Activated T-cell treated with anti-CD3 and anti-CD28 coated beads, Interleukin-2, amount 50 U/mL, for 1 hour (primary cell): Measurements from ENCODE around the gene TYSND1.
A peak's percentile ranks its signal among the peaks of the same experiment; 100 is the strongest.
"Not testable (repeated sequence)": the region's sequence is repeated elsewhere in the genome, so short reads cannot be mapped to it uniquely, and the experiment has no call there.

Source experiments
- DNase-seq: peaks from one replicate; pipeline ENCODE4 v3.0.0-alpha.2; 2020

The TYSND1 gene, protein sequence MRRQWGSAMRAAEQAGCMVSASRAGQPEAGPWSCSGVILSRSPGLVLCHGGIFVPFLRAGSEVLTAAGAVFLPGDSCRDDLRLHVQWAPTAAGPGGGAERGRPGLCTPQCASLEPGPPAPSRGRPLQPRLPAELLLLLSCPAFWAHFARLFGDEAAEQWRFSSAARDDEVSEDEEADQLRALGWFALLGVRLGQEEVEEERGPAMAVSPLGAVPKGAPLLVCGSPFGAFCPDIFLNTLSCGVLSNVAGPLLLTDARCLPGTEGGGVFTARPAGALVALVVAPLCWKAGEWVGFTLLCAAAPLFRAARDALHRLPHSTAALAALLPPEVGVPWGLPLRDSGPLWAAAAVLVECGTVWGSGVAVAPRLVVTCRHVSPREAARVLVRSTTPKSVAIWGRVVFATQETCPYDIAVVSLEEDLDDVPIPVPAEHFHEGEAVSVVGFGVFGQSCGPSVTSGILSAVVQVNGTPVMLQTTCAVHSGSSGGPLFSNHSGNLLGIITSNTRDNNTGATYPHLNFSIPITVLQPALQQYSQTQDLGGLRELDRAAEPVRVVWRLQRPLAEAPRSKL

DNA sequence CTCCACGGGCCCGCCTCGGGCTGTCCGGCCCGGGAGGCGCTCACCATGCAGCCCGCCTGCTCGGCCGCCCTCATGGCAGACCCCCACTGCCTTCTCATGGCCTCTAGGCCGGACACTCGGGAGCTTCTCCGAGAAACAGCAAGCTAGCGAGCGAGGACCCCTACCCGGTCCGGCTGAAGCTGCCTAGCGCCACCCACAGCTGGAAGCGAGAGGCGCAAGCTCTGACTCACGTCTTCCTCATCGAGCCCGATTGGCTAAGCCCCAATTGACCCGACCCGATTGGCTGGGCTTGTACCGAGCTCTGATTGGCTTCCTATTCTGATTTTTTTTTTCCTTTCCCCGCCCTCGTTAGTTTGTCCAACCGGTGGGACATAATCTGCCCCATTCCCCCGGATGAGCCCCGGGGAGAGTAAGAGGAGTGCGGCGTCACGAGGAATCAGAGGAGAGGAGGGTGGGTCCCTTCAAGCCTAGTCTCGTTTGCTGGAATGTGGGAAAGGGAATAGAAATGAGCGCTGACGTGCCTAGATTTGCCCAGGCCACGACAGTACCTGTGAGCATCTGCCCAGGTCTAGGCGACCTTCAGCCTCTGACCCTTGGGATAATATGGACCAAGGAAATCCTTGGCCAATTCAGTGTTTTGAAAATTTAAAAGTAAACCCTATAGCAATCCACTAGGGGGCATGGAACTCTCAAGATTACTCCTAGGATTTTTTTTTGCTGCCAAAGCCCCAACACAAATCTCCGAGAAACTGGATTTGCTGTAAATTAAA, at the start of gene TYSND1:
TSS of gene TYSND1 (minus strand) at position 212 of the 770 bp plus-strand sequence. CDS start at position 98, 114 bp downstream.
- peak; percentile 89 for DNase-seq

DNA sequence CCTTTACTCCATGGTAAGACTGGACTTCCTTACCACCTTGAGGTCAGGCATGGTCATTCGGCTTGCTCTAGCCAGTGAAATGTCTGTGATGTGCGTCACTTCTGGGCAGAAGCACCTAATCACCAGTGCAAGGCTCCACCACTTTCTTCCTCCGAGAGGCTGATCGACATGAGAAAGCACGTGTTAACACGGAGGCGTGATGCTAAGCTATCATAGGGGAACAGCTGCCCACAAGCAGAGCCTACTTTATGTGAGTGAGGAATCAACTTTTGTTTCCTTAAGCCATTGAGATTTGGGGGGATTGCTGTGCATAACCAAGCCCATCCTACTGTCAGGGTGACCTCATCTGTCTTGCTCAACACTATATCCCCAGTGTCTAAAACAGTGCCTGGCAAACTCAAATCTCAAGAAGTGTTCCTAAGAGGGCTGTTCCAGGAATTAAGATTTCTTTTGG, 46.9 kb upstream of the TYSND1 start:
- no peak for DNase-seq

DNA sequence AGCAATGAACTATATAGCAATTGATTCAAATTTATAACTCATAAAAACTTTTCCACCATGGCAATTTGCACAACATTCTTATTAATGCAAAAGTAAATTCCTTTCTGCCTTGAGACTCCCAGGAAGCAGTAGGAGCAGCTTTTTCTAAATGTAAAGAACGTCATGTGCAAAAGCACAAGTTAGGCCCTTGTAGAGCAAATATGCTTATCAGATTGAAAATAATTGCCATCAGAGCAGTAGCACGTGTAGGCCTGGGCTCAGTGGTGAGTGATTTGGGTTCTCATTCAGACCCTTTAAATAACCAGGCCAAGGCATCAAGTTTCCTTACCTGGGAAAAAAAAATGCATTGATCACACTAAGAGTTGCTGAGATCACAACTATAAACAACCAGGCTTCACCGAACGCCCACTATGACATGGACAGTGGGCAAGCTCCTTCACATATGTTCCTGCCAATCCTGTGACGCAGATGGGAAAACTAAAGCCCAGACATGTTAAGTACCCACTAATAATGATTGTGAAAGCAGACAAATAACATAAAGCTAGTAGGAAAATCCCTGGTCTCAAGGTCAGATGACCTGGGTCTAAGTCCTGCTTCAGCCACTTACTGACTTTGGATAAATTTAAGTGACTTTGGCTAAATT, 45.9 kb upstream of the TYSND1 start:
- DNase-seq, result no peak

DNA sequence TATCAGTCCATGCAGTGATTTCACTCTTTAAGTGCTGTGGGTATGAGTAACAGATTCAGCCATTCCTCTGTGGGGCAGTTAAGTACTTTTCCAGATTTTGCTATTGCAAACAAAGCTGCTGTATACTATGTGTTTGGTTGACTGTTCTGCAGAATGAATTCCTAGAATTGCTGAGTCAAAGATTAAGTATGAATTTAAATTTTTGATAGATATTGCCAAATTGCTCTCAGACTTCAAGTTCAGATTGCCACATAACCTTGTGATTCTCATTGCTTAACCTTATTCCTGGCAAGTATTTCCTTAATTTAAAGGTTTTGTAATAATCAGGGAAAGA, 45.4 kb upstream of the TYSND1 start:
- no peak for DNase-seq

DNA sequence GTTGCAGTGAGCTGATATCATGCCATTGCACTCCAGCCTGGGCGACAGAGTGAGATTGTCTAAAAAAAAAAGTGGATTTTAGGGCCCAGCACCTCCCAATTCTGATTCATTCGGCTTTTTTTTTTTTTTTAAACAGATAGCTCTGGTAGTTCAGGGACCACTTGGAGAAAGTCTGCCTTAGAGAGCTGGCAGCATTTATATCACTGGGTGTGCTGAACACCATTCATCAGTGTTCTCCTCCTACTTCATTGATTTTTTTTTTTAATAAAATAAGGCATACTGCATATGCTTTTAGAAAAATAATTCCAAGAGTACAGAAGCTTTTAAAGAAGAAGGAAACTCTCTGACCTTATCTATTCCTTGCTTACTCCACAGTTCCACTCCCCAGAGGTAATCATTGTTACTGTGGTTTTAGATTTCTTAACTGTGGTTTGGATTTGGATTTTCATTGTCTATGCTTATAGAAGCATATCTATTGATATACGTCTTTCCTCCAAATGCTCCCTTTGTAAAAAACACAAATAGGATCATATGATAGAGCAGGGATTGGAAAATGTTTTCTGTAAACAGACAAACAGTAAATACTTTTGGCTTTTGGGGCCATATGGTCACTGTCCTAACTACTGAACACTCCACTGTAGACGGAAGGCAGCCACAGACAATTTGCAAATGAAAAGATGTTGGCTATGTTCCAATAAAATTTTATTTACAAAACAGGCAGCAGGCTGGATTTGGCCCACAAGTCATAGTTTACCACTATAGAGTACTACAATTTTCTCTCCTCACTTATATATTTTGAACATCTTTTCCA, 44.9 kb upstream of the TYSND1 start:
- DNase-seq, result no peak

DNA sequence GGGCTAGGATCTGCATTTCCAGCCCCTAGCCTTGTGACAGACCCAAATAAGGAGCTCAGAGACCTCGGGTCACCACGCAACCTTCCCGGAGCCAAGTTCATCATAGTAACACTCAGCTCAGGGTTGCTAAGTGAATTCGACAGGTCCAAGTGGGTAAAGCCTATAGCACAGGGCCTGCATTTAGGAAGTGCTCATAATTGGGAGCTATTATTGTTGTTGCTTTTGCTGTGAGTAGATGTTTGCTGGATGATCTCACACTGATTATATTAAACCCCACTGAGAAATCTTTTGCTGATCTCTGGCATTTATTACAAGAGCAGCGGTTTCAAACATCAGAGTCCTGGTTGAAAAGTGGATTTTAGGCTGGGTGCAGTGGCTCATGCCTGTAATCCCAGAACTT, 44.1 kb upstream of the TYSND1 start:
- no peak for DNase-seq

DNA sequence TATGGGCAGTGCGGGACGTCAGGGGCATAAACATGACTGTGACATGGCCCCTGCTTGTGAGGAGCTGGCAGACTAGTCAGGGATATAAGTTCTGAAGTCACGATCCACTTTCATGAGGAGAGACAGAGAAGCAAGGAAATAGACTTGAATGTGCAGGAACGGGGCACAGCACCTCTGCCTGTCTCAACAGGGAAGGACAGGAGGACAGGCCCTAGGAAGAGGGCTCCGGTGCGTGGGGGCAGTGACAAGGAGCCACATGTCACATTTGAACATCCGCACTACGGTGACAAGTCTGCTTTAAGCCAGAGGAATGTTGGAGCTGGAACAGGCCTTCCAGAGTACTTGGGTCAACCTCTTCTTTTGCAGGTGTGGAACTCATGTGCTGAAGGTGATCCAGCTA, 43.6 kb upstream of the TYSND1 start:
- no peak for DNase-seq

DNA sequence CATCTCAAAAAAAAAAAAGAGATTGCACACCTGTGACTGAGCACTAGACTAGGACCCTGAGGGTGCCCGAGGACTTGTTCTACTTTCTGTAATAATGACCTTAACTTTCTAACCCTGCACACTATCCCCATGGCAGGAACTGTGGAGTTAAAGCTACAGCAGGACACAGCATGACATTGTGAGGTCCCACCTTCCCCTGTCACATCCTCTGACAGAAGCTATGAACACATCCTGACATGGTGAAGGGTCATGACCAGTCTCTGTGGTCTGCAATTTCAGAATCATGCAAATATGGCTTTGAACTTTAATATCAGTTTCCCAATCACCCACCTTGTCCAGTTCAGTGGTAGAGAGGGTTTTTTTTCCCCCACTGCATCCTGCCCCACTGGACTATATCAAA, 42.3 kb upstream of the TYSND1 start:
- DNase-seq, result no peak

DNA sequence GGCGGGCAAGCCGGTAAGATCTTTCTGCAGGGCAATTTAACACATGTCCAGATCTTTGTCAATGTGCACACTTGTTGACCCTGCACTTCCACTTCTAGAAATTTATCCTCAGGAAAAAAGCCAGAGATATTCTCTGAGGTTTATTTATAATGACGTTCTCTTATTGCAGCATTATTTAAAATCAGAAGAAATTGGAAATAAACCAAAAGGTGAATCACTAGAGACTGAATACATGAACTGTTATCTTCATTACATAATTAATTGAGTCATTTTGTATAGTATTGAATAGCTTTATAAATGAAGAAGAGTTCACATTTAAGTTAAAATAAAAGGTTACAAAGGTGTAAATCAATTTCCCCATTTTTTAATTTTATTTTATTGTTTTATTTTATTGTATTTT, 40.1 kb upstream of the TYSND1 start:
- no peak for DNase-seq

DNA sequence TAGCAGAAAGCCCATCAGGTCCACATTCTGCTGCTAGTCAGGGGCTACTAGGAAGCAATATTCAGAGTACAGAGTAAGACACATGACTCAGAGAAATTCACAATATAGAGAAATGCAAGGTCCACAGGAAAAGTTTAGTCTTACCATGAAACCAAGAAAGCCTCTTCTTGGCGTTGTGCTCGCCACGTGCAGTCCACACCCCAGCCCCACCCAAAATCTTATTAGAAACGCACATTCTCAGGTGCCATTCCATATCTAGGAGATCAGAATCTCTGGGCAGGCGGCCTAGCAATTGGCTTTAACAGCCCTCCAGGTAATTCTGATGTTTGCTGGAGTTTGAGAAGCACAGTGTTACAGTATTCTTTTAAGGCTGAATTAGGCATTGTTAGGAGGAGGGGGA, 39.6 kb upstream of the TYSND1 start:
- DNase-seq, result no peak

DNA sequence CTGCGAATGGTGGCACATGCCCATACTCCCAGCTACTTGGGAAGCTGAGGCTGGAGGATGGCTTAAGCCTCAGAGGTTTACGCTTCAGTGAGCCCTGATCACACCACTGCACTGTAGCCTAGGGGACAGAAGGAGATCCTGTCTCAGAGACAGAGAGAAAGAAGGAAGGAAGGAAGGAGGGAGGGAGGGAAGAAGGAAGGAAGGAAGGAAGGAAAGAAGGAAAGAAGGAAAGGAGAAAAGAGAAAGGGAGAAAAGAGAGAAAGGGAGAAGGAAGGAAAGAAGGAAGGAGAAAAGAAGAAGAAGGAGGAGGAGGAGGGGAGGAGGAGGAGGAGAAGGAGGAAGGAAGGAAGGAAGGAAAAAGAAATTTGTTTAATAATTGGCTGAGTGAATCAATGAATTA, 36.8 kb upstream of the TYSND1 start:
- DNase-seq, result no peak

DNA sequence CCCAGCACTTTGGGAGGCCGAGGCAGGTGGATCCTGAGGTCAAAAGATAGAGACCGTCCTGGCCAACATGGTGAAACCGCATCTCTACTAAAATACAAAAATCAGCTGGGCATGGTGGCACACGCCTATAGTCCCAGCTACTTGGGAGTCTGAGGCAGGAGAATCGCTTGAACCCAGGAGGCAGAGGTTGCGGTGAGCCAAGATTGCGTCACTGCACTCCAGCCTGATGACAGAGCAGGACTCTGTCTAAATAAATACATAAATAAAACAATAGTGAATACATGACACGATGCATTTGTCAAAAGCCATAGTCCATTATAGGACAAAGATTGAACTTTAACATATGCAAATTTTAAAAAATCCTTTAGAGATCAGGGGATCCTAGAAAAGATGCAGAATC, 32.7 kb upstream of the TYSND1 start:
- not testable (repeated sequence) for DNase-seq

DNA sequence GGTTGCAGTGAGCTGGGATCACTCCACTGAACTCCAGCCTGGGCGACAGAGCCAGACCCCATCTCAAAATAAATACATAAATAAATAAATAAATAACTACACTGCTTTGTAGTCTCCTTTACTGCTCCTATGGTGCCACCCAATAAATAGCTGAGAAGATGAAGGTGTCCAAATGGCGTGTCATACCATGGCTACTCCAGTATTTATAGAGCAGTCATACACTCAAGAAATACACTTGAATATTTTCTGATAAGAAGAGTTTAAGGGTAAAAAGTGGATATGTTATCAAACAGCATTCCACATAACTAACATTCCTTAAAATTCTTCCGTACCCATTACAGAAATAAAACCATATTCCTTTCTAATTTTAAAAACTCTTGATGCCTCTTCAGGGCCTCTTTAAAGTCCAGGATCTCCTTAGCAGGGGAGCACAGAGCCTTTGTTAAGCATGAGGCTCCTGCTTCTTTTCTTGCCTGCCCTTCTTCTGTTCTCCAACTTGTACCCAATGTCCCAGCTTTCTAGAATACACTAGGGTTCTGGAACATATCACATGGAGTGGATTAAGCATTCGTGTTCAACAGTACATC, 31.7 kb upstream of the TYSND1 start:
- no peak for DNase-seq

DNA sequence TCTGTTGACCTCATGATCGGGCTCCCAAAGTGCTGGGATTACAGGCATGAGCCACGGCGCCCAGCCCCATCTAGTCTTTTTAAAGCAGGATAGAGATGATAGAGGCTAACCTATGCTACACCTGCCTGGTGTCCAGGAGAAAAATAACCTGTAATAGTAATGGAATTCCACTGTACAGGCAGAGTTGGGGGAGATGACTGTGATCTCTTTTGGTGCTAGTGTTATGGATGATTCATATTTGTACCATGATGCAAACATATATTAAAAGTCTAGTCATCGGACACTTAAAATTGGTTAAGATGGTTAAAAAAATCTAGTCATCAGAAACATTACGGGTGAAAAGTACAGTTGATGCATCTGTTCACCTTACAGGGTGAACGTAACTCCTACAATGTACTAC, 29.9 kb upstream of the TYSND1 start:
- DNase-seq, result no peak

DNA sequence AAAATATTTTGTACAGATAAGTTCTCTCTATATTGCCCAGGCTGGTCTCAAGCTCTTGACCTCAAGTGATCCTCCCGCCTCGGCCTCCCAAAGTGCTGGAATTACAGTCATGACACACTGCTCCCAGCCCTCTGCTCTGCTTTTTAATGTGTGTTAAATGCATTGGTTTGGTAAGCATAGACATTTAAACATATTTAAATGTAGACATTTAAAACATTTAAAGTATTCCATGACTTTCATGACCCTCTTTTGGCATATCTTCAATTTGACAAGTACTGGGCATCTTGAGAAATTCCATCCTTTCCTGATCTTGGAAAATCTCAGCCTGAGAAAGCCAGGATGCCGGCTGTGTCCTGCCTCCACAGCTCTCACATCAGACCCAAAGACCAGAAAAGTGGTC, 29.0 kb upstream of the TYSND1 start:
- no peak for DNase-seq

DNA sequence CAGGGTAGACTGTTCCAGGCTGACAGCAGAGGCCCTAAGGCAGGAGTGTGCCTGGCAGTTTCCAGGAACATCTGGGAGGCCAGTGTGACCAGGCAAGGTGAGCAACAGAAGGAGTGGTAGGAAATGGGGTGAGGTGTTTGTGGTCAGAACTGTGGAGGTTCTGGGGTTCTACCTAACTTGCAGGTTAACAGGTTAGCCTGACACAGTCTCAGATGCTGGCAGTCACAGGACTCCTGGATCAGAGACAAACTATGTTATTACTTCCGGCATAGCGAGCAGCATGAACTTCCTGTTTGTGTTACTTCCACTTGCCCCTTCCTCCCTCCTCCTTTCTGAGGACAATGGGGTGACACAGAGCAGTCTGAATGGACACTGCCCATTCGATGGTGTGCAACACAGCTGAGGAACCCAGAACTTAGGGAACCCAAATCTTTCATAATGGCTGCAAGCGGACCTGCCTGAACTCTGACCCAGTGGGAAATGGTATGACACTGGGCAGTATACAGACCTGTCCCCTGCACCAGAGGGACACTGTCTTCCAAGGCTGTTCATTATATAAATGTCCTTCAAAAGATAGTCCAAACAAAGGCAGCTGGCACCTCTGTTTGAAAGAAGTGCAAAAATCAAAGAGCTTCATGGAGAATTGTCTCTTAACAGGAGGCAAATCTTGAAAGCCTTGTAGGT, 27.7 kb upstream of the TYSND1 start:
- peak; percentile 36 for DNase-seq

DNA sequence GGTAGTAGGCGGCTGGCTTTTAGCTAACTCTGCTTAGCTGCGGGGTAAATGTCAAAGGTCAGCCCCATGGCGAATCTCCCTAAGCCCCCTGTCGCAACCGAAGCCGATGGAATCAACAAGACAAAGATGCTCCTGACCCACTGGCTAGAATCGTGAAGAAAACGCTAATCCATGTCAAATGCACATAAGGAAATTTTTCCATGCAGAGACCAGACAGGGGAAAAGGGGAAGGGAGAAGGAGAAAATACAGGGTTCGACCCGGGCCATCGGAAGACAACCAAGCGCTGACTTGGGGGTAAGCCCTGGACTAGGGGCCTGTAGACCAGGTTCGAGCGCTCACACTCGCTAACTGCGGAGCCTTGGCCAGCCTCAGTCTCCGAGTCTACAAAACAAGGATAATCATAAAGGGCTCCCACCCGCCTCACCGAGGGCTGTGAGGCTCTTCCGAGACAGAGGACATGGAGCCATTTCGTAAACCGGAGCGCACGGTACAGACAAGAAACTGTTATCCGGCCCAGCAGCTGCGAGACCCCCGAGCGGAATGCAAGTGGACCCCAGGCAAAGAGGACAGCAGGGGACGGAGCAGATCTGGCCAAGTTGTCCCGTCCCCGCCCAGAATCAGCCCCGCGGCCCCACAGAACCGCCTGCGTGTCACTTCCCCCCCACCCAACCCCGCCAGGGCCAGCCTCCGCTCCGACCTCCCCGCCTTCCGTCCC, 23.3 kb upstream of the TYSND1 start:
- DNase-seq, result no peak

DNA sequence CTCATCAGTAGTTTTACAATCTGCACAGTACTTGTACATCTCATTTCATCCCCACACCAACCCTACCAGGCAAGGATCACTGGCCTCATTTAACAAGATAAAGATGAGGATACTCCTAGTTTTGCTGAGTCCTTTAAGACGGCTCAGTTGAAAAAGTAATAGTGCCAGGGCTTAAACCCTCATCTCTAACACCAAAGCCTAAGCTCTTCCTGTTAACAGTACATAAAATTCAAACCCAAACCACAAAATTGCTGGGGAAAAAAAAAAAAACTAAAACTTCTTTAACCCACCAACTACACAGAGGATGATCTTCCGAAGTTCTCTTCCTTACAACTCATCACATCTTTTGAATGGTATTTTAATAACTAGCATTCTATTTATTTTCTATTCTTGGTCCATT, 22.5 kb upstream of the TYSND1 start:
- DNase-seq, result no peak

DNA sequence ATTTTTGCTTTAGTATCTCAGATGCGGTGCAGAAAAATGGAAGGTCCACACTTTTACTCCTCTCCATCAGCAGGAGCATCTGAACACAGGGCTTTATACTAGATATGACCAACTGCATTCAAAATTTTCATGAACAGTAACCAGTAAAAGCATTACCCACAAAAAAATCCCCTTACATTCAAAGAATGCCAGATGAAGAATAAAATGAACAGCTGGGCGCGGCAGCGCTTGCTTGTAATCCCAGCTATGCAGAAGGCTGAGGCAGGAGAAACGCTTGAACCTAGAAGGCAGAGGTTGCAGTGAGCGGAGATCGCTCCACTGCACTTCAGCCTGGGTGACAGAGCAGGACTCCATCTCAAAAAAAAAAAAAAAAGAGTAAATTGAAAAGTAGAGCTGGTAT, 20.7 kb upstream of the TYSND1 start:
- DNase-seq, result no peak

DNA sequence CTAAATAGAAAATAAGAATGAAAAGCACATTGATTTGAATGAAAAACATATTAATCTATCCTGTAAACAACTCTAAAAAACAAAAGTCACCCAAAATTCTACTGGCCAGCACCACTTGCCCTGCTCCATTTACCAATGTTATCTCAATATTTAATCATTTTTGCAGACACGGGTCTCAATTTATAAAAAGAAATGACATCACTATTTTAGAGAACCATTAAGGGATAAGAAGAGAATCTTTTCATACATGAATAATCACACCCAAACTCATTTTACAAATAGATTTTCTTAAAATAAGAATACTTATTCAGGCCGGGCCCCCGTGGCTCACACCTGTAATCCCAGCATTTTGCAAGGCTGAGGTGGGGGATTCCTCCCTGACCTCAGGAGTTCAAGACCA, 19.9 kb upstream of the TYSND1 start:
- DNase-seq, result no peak

DNA sequence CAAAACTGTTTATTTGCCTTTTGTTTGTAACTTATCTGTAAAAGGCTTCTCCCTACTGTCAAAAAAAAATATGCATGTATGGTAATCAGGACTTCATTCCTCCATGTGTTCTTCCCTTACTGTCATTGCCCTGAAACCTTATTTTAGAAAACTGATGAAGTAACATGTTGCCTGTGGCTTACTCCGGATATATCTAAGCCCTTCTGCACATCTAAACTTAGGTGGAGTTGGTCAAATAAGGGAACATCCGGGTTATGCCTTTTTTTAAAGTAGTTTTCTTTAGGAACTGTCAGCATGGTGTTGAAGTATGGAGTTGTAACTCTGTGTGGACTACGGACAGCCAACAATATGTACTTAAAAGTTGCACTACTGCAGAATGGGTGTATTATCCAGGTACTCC, 17.7 kb upstream of the TYSND1 start:
- DNase-seq, result no peak
